Neural progenitor cell (in vitro differentiated cells): ENCODE results near the gene LINGO1.

Experiments used
- EZH2 ChIP-seq: fragments of 200-600 bp; sonication (generic); IDR thresholded peaks from 2 replicates; pipeline ENCODE4 v1.6.1; 2017; ENCODE audit warnings: antibody characterized with exemption, mild to moderate bottlenecking, moderate library complexity
- EZH2phosphoT487 ChIP-seq: fragments of 200-600 bp; sonication (generic); IDR thresholded peaks from 2 replicates; pipeline ENCODE4 v1.6.1; 2017; ENCODE audit warnings: antibody characterized with exemption
- TF ChIP-seq, protein P1 (sequence below): fragments of 200-600 bp; sonication (generic); IDR thresholded peaks from 2 replicates; pipeline ENCODE4 v1.5.1; 2017; ENCODE audit warnings: antibody characterized with exemption, mild to moderate bottlenecking

DNA sequence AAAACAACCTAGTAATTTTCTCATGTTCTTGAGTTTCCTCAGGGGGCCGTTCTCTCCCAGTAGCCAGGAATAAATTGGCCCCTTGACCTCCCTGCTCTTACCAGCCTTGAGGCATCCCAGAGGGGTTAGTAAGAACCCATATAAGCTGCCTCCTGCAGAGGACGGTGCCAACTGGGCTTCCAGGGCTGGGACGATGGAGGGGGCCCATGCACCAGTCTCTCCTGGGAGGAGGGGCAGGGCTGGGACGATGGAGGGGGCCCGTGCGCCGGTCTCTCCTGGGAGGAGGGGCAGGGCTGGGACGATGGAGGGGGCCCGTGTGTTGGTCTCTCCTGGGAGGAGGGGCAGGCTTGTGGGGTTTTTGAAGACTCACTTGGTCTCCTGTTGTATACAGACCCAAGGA, 22.0 kb downstream of the LINGO1 start:
- TF ChIP-seq EZH2 (no peak), EZH2phosphoT487 (no peak)
- TF ChIP-seq, protein P1, sequence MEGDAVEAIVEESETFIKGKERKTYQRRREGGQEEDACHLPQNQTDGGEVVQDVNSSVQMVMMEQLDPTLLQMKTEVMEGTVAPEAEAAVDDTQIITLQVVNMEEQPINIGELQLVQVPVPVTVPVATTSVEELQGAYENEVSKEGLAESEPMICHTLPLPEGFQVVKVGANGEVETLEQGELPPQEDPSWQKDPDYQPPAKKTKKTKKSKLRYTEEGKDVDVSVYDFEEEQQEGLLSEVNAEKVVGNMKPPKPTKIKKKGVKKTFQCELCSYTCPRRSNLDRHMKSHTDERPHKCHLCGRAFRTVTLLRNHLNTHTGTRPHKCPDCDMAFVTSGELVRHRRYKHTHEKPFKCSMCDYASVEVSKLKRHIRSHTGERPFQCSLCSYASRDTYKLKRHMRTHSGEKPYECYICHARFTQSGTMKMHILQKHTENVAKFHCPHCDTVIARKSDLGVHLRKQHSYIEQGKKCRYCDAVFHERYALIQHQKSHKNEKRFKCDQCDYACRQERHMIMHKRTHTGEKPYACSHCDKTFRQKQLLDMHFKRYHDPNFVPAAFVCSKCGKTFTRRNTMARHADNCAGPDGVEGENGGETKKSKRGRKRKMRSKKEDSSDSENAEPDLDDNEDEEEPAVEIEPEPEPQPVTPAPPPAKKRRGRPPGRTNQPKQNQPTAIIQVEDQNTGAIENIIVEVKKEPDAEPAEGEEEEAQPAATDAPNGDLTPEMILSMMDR: no peak
